SK-N-SH (cell line): ENCODE data around the gene ASTE1.

Experiments used
- CHD2 ChIP-seq: fragments of 150-350 bp; IDR thresholded peaks from 2 replicates; pipeline ENCODE4 v1.6.1; 2018; ENCODE audit warnings: low read length; ENCODE audit not compliant: partially characterized antibody
- EP300 ChIP-seq, 2 experiments: IDR thresholded peaks; 2 replicates each; pipeline versions ENCODE4 v1.4.0 to v1.6.1; 2012; ENCODE audit warnings: borderline replicate concordance in 1 of 2, low read depth in 1 of 2, low read length in 1 of 2
- JUND ChIP-seq: IDR thresholded peaks from 2 replicates; pipeline ENCODE4 v1.4.0; 2012
- MAX ChIP-seq: IDR thresholded peaks from 2 replicates; pipeline ENCODE4 v1.4.0; 2012; ENCODE audit warnings: low read depth
- NFIC ChIP-seq: IDR thresholded peaks from 2 replicates; pipeline ENCODE4 v1.4.0; 2012; ENCODE audit warnings: borderline replicate concordance
- POLR2AphosphoS5 ChIP-seq: IDR thresholded peaks from 2 replicates; pipeline ENCODE4 v1.6.1; 2012; ENCODE audit warnings: low read depth, low read length
- SIN3A ChIP-seq: IDR thresholded peaks from 2 replicates; pipeline ENCODE4 v1.6.1; 2012; ENCODE audit warnings: low read depth, mild to moderate bottlenecking, low read length, moderate library complexity, borderline replicate concordance
- SMC3 ChIP-seq: IDR thresholded peaks from 2 replicates; pipeline ENCODE4 v1.6.1; 2012; ENCODE audit warnings: low read depth, low read length, improper control_type of control experiment
- TAF1 ChIP-seq: IDR thresholded peaks from 2 replicates; pipeline ENCODE4 v1.6.1; 2012; ENCODE audit warnings: low read depth, mild to moderate bottlenecking, low read length, moderate library complexity, borderline replicate concordance
- USF2 ChIP-seq: fragments of 150-350 bp; IDR thresholded peaks from 2 replicates; pipeline ENCODE4 v1.6.1; 2017; ENCODE audit warnings: antibody characterized with exemption, low read length, low read depth, borderline replicate concordance
- TF ChIP-seq, protein P1 (sequence below): IDR thresholded peaks from 2 replicates; pipeline ENCODE4; 2012
- TF ChIP-seq, protein P2 (sequence below): fragments of 200-600 bp; sonication (generic); IDR thresholded peaks from 2 replicates; pipeline ENCODE4 v1.6.1; 2017; ENCODE audit warnings: antibody characterized with exemption, mild to moderate bottlenecking, moderate library complexity
- TF ChIP-seq, protein P3 (sequence below): IDR thresholded peaks from 2 replicates; pipeline ENCODE4 v1.6.1; 2012; ENCODE audit warnings: mild to moderate bottlenecking, low read depth, low read length, moderate library complexity

DNA sequence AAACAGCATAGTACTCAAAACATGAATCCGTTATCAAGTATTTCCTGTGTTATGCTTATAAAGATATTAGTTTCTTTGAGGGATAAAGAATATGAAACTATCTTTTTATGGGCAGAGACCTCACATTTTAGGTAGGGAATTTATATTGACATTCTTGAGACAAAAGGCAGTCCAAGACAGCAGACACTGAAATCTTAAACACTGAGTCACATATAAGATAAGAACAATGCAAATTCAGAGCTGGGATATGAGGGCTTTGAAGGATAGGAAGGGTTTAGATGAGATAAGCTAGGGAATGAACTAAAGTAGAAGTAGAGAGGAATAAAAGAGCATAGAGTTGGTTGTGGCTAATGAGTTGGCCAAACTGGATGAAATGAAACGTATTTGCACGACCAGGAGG is 58.4 kb downstream of the ASTE1 start:
- TF ChIP-seq, protein P1, sequence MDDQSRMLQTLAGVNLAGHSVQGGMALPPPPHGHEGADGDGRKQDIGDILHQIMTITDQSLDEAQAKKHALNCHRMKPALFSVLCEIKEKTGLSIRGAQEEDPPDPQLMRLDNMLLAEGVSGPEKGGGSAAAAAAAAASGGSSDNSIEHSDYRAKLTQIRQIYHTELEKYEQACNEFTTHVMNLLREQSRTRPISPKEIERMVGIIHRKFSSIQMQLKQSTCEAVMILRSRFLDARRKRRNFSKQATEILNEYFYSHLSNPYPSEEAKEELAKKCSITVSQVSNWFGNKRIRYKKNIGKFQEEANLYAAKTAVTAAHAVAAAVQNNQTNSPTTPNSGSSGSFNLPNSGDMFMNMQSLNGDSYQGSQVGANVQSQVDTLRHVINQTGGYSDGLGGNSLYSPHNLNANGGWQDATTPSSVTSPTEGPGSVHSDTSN: peak; percentile 52
- TF ChIP-seq TAF1 (no peak), SIN3A (no peak), MAX (no peak), SMC3 (no peak), JUND (peak; percentile 61; the same call in 1 of the 2 replicates), USF2 (no peak), CHD2 (no peak), NFIC (no peak; the same call in 1 of the 2 replicates), POLR2AphosphoS5 (no peak), EP300 (IDR thresholded peaks at IDR 0.05; ENCODE audit: borderline replicate concordance in 1 of 2, low read depth in 1 of 2, low read length in 1 of 2) (peak in 1 of 2 experiments; percentile 48; a peak in 1 of 4 replicates)
- TF ChIP-seq, protein P2, sequence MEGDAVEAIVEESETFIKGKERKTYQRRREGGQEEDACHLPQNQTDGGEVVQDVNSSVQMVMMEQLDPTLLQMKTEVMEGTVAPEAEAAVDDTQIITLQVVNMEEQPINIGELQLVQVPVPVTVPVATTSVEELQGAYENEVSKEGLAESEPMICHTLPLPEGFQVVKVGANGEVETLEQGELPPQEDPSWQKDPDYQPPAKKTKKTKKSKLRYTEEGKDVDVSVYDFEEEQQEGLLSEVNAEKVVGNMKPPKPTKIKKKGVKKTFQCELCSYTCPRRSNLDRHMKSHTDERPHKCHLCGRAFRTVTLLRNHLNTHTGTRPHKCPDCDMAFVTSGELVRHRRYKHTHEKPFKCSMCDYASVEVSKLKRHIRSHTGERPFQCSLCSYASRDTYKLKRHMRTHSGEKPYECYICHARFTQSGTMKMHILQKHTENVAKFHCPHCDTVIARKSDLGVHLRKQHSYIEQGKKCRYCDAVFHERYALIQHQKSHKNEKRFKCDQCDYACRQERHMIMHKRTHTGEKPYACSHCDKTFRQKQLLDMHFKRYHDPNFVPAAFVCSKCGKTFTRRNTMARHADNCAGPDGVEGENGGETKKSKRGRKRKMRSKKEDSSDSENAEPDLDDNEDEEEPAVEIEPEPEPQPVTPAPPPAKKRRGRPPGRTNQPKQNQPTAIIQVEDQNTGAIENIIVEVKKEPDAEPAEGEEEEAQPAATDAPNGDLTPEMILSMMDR: no peak
- TF ChIP-seq, protein P3, sequence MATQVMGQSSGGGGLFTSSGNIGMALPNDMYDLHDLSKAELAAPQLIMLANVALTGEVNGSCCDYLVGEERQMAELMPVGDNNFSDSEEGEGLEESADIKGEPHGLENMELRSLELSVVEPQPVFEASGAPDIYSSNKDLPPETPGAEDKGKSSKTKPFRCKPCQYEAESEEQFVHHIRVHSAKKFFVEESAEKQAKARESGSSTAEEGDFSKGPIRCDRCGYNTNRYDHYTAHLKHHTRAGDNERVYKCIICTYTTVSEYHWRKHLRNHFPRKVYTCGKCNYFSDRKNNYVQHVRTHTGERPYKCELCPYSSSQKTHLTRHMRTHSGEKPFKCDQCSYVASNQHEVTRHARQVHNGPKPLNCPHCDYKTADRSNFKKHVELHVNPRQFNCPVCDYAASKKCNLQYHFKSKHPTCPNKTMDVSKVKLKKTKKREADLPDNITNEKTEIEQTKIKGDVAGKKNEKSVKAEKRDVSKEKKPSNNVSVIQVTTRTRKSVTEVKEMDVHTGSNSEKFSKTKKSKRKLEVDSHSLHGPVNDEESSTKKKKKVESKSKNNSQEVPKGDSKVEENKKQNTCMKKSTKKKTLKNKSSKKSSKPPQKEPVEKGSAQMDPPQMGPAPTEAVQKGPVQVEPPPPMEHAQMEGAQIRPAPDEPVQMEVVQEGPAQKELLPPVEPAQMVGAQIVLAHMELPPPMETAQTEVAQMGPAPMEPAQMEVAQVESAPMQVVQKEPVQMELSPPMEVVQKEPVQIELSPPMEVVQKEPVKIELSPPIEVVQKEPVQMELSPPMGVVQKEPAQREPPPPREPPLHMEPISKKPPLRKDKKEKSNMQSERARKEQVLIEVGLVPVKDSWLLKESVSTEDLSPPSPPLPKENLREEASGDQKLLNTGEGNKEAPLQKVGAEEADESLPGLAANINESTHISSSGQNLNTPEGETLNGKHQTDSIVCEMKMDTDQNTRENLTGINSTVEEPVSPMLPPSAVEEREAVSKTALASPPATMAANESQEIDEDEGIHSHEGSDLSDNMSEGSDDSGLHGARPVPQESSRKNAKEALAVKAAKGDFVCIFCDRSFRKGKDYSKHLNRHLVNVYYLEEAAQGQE: no peak
